Measurements from ENCODE around the gene RIT2. TPM values are rescaled to one million over a fixed set of nuclear protein-coding genes. Genes with fewer than 3 reads are reported as not detected.

Gene RIT2
- total and polyA plus RNA-seq, 2 of the 4 experiments (the other 2 are of a cell fraction), result not detected

DNA sequence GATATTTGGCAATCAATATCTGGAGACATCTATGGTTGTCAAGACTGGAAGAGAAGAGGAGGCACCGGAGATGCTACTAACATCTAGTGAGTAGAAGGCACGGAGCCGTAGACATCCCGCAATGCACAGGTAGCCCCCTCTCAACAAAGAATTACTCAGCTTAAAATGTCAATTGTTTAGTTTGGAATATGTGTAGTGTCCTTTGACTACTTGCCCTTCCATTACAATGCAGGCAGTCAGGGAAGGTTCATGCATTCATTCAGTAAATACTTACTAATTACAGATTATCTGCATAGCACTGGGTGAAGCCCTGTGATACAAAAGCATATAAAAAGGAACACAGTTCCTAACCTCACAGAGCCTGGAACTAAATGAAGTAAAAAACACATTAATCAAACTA lies 294.0 kb downstream of the RIT2 start:
- Histone ChIP-seq H3K56ac (ENCODE audit: extremely low read depth, insufficient read depth, low read length) (no peak overlapping the region), H2BK20ac (ENCODE audit: low read depth, low read length) (no peak overlapping the region), H3K23ac (ENCODE audit: low read depth, low read length) (no peak overlapping the region), H4K5ac (ENCODE audit: low read depth, low read length) (no peak overlapping the region), H3K4me3 (ENCODE audit: insufficient read depth, low read depth, low read length) (no peak overlapping the region), H3K27ac (ENCODE audit: insufficient read depth, low read length) (no peak overlapping the region), H2AFZ (replicated peaks; ENCODE audit: low read length, poor library complexity) (no peak overlapping the region), H2BK5ac (ENCODE audit: low read depth, low read length, poor library complexity, severe bottlenecking) (no peak overlapping the region), H2AK9ac (replicated peaks; ENCODE audit: low read depth, low read length, poor library complexity) (no peak overlapping the region), H3K79me1 (ENCODE audit: low read depth in 1 of 2, low read length in 2 of 2) (no peaks in the 10 kb centered on the region), H3K9ac (ENCODE audit: low read depth, low read length) (no peak overlapping the region), H2AK5ac (ENCODE audit: low read depth, low read length) (no peak overlapping the region), H3K18ac (ENCODE audit: low read depth, low read length) (no peak overlapping the region), H2BK120ac (ENCODE audit: low read depth, low read length) (no peak overlapping the region), H3K4me2 (ENCODE audit: low read depth, low read length) (no peak overlapping the region), H3K9me1 (ENCODE audit: insufficient read depth, low read length) (no peaks in the 10 kb centered on the region), H4K8ac (ENCODE audit: low read depth in 2 of 2, low read length in 2 of 2) (no peak overlapping the region), H3K4ac (ENCODE audit: low read depth, low read length) (no peak overlapping the region), H2BK15ac (ENCODE audit: low read depth, low read length) (no peak overlapping the region), H3K36me3 (ENCODE audit: control insufficient read depth, insufficient read depth, low read length) (no peaks in the 10 kb centered on the region), H3K14ac (replicated peaks; ENCODE audit: low read depth, low read length) (no peak overlapping the region), H3K27me3 (ENCODE audit: control insufficient read depth, insufficient read depth, low read length) (no peaks in the 10 kb centered on the region), H4K91ac (ENCODE audit: insufficient read depth, low read depth, low read length) (no peak overlapping the region), H3K9me3 (ENCODE audit: control insufficient read depth, insufficient read depth, low read length) (no peaks in the 10 kb centered on the region), H4K20me1 (ENCODE audit: insufficient read depth, low read length) (no peaks in the 10 kb centered on the region), H3K4me1 (ENCODE audit: control insufficient read depth, insufficient read depth, low read length) (no peaks in the 10 kb centered on the region)
- dilution Hi-C loops (cut with HindIII; ENCODE audit: low sequenced_read_pairs, unreplicated experiment), result no loop called here
- CTCF ChIA-PET, result no interaction called here
- POLR2A ChIA-PET (ENCODE audit: unreplicated experiment), result no interaction called here
- no peak for ATAC-seq (ENCODE audit: low read depth)
- BruUV-seq (replicated peaks), result no TSS peak
- intact Hi-C loops (cut with micrococcal nuclease), result no loop called here
- in situ Hi-C loops (cut with MboI; ENCODE audit: low sequenced_read_pairs), result no loop called here
- DNase-seq, result no peak
- no CpG with 5 or more reads among the region's 4 CpGs for WGBS, 2 experiments (ENCODE audit: extremely low coverage in 2 of 2, insufficient read length in 1 of 2)
- no peak for TF ChIP-seq MAFK (IDR thresholded peaks at IDR 0.05; ENCODE audit: low read depth, low read length)
- no peak for TF ChIP-seq MXI1 (IDR thresholded peaks at IDR 0.05; ENCODE audit: borderline replicate concordance, low read depth, low read length)
- no peak for TF ChIP-seq RCOR1 (IDR thresholded peaks at IDR 0.05; ENCODE audit: insufficient replicate concordance, low read length)
- no peak for TF ChIP-seq CEBPB (IDR thresholded peaks at IDR 0.05; ENCODE audit: low read depth, low read length)
- TF ChIP-seq NFE2L2 (IDR thresholded peaks at IDR 0.05; ENCODE audit: low read depth, low read length), result no peak
- TF ChIP-seq, protein P1, sequence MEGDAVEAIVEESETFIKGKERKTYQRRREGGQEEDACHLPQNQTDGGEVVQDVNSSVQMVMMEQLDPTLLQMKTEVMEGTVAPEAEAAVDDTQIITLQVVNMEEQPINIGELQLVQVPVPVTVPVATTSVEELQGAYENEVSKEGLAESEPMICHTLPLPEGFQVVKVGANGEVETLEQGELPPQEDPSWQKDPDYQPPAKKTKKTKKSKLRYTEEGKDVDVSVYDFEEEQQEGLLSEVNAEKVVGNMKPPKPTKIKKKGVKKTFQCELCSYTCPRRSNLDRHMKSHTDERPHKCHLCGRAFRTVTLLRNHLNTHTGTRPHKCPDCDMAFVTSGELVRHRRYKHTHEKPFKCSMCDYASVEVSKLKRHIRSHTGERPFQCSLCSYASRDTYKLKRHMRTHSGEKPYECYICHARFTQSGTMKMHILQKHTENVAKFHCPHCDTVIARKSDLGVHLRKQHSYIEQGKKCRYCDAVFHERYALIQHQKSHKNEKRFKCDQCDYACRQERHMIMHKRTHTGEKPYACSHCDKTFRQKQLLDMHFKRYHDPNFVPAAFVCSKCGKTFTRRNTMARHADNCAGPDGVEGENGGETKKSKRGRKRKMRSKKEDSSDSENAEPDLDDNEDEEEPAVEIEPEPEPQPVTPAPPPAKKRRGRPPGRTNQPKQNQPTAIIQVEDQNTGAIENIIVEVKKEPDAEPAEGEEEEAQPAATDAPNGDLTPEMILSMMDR (conservative IDR thresholded peaks at IDR 0.05; ENCODE audit: low read depth, low read length), result no peak
- no peak for TF ChIP-seq RAD21 (IDR thresholded peaks at IDR 0.05; ENCODE audit: low read length)
- TF ChIP-seq, protein P2, sequence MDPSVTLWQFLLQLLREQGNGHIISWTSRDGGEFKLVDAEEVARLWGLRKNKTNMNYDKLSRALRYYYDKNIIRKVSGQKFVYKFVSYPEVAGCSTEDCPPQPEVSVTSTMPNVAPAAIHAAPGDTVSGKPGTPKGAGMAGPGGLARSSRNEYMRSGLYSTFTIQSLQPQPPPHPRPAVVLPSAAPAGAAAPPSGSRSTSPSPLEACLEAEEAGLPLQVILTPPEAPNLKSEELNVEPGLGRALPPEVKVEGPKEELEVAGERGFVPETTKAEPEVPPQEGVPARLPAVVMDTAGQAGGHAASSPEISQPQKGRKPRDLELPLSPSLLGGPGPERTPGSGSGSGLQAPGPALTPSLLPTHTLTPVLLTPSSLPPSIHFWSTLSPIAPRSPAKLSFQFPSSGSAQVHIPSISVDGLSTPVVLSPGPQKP (IDR thresholded peaks at IDR 0.05; ENCODE audit: borderline replicate concordance, low read depth, low read length), result no peak
